Retinal pigment epithelial cell (primary cell): ENCODE data around the gene RNF150.
"Not testable (repeated sequence)": the region's sequence is repeated elsewhere in the genome, so short reads cannot be mapped to it uniquely, and the experiment has no call there.

Experiments
- DNase-seq: peaks from one replicate; pipeline ENCODE4 v3.0.0-alpha.2; 2010; ENCODE audit warnings: low read depth
- H3K4me3 ChIP-seq: 2 replicates; pipeline ENCODE4 v1.5.1; 2011; ENCODE audit warnings: mild to moderate bottlenecking, low read length, control low read depth, moderate library complexity
- TF ChIP-seq, protein P1 (sequence below): conservative IDR thresholded peaks from 2 replicates; pipeline ENCODE4 v1.5.1; 2011; ENCODE audit warnings: low read depth, low read length, control low read depth, inconsistent platforms

RNF150 gene

DNA sequence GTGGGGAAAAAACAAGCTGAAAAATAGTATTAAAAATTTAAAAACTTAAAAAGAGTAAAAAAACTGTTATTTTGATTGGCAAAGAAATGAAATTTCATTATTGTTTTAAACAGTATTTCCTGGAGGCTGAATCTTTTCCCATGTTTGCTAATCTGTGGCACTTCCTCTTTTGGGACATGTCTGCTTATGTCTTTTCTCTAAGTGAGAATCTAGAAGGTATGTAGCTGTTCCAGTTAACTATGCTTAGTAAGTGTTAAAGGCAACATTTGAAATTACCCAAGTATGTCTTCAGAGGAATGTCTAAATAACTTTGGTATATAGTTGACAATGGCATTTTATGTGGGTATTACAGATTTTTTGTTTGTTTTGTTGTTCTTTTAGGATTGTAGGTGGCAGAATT, 295.5 kb downstream of the RNF150 start:
- TF ChIP-seq, protein P1, sequence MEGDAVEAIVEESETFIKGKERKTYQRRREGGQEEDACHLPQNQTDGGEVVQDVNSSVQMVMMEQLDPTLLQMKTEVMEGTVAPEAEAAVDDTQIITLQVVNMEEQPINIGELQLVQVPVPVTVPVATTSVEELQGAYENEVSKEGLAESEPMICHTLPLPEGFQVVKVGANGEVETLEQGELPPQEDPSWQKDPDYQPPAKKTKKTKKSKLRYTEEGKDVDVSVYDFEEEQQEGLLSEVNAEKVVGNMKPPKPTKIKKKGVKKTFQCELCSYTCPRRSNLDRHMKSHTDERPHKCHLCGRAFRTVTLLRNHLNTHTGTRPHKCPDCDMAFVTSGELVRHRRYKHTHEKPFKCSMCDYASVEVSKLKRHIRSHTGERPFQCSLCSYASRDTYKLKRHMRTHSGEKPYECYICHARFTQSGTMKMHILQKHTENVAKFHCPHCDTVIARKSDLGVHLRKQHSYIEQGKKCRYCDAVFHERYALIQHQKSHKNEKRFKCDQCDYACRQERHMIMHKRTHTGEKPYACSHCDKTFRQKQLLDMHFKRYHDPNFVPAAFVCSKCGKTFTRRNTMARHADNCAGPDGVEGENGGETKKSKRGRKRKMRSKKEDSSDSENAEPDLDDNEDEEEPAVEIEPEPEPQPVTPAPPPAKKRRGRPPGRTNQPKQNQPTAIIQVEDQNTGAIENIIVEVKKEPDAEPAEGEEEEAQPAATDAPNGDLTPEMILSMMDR, result no peak
- no peak for DNase-seq
- no peak overlapping the region for H3K4me3 ChIP-seq

DNA sequence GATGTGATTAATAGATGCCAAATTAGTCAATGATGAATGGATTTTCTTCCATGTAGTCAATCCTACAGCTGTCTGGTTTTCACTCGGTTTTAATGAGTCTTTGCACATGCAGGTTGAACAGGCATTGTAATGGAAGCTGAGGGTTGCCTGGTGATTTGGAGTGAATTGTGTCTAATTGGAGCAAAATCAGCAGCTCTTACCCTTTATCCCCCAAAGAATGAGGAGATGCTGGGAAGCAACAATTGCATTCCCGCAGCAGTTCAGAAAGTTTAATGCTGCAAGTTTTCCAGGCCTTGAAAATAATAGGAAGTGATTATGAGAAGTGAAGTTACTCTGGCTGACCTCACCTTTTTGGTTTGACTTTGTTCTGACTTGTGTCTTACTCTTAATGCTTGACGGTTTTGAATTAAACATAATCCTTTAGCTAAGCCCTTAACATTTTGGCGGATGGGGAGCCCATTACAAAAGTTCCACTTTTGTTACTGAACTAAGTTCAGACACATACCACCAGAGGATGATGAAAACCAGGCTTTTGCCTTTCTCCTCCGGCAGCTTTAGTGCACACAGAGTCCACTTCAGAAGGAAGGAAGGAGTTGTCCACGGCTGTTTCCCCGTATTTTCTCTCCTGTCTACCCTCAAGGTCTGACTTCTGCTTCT, 298.3 kb downstream of the RNF150 start:
- no peak overlapping the region for H3K4me3 ChIP-seq
- TF ChIP-seq, protein P1, result no peak
- peak; percentile 94 for DNase-seq

DNA sequence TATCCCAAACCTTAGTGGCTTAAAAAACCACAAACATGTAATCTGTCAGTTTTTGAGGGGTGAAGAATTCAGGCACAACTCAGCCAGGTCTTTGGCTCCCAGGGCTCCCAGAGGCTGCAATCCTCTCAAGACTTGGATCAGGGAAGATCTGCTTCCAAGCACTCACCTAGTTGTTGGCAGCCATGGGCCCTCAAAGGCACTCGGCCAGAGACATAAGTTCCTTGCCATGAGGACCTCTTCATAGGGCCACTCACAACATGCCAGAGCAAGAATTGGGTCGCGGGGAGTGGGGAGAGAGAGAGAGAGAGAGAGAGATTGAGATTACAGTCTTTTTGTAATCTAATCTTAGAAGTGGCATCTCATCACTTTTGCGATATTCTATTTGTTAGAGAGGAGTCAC, 300.0 kb downstream of the RNF150 start:
- TF ChIP-seq, protein P1, result no peak
- H3K4me3 ChIP-seq, result no peak overlapping the region
- DNase-seq, result no peak

DNA sequence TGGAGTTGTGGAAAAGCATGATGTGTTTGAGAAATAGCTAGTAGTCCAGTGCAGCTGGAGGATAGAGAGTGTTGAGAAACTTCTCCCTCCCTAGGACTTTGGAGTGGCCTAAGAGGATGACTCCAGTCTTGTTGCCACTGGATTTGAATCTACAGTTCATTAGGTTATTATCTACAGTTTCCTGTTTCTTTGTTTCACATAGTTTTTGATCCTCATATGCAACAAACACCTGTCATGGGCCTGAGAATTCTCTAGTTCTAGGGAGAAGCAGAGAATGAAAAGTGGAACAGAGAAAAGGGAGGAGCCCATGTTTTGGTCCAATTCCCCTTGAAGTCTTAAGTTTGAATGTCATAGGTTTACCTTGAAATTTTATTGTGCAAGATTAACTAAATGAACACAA, 303.4 kb downstream of the RNF150 start:
- DNase-seq, result no peak
- H3K4me3 ChIP-seq, result no peak overlapping the region
- TF ChIP-seq, protein P1, result no peak

DNA sequence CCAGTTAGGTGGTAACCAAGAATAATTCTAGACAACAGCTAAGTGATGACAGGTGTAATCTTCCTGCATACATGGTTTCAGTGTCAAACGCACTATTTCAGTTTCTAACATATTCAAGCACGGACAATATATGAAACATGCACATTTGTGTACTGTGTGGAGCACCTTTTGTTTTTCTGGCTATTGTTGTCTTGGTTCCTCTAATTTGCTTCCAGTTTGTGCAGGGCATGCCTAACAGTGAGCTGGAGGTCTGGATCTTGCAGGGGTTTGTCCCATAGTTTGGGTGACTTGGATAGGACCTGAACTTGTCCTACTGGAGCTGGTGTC, 306.6 kb downstream of the RNF150 start:
- no peak for DNase-seq
- TF ChIP-seq, protein P1, result no peak
- no peak overlapping the region for H3K4me3 ChIP-seq

DNA sequence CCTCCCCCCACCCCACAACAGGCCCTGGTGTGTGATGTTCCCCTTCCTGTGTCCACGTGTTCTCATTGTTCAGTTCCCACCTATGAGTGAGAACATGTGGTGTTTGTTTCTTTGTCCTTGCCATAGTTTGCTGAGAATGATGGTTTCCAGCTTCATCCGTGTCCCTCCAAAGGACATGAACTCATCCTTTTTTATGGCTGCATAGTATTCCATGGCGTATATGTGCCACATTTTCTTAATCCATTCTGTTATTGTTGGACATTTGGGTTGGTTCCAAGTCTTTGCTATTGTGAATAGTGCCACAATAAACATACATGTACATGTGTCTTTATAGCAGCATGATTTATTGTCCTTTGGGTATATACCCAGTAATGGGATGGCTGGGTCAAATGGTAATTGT, 312.7 kb downstream of the RNF150 start:
- not testable (repeated sequence) for DNase-seq

DNA sequence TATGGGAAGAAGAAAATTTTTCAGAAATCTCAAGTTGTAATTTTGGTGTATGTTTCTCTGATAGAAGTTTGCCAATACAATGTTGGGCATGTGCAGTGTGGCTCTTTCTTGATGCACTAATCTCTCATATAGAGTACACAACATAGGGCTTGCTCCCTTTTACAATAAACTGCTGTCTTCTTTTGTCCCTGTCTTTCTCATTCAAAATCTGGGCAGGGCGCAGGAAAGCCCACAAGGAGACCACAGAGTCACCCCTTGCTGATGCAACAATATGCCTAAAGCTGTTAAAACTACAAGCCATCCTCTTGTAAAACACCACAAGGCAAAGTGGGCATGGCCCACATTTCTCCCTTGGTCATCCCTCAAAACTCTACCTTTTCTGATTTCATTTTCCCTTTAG, 313.7 kb downstream of the RNF150 start:
- no peak for DNase-seq
- TF ChIP-seq, protein P1, result no peak
- no peak overlapping the region for H3K4me3 ChIP-seq

More for the DNA sequence above, 312.7 kb downstream of the RNF150 start:
- H3K4me3 ChIP-seq, result not testable (repeated sequence)

DNA sequence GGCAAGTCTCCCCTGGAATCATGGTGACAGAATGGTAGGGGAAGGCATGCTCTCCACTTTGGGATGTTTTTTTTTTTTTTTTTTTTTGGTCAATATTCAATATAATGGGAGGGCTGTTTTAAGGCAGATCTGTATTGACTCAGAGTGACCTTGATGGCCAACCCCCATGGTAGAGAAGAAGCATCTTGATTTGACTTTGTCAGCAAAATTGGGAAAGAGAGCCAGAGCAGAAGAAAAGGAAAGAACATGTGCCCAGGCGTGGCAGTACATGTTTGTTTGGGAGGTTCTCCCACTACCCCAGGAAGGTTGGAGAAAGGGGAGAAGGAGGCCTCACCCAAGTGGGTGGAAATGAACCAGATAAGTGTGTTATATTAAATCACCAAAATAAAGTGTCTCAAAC, 314.8 kb downstream of the RNF150 start:
- TF ChIP-seq, protein P1, result no peak
- no peak overlapping the region for H3K4me3 ChIP-seq
- DNase-seq, result no peak
